OCI-LY3 (cell line): Measurements from ENCODE around the gene TAX1BP1.

Source experiments
- EZH2phosphoT487 ChIP-seq: fragments of 200-600 bp; shearing (Covaris generic); IDR thresholded peaks from 2 replicates; pipeline ENCODE4 v1.6.1; 2018; ENCODE audit warnings: antibody characterized with exemption, mixed run types, low read depth
- TF ChIP-seq, protein P1 (sequence below): fragments of 200-600, 300-600 bp; sonication (generic); IDR thresholded peaks from 2 replicates; pipeline ENCODE4 v1.5.1; 2014; ENCODE audit warnings: antibody characterized with exemption, low read length, low read depth

DNA sequence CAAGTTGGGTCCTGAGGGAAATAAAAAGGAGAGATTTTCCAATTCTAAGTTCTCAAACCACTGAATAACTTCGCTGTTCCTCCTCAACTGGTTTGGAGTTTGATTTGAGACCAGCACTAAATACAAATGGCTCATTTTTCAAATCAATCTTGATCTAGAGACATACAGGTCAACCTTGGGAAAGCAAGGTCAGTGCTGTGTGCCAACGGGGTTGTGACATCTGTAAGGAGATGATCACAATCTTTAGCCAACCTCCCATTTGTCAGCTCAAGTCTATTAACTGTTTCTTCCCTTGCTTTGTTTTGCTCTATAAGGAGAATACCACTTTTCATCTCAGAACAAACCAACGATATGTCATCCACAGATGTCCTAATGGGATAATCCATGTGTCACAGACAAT, 131.1 kb downstream of the TAX1BP1 start:
- TF ChIP-seq, protein P1, sequence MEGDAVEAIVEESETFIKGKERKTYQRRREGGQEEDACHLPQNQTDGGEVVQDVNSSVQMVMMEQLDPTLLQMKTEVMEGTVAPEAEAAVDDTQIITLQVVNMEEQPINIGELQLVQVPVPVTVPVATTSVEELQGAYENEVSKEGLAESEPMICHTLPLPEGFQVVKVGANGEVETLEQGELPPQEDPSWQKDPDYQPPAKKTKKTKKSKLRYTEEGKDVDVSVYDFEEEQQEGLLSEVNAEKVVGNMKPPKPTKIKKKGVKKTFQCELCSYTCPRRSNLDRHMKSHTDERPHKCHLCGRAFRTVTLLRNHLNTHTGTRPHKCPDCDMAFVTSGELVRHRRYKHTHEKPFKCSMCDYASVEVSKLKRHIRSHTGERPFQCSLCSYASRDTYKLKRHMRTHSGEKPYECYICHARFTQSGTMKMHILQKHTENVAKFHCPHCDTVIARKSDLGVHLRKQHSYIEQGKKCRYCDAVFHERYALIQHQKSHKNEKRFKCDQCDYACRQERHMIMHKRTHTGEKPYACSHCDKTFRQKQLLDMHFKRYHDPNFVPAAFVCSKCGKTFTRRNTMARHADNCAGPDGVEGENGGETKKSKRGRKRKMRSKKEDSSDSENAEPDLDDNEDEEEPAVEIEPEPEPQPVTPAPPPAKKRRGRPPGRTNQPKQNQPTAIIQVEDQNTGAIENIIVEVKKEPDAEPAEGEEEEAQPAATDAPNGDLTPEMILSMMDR: no peak
- TF ChIP-seq EZH2phosphoT487: no peak
